PC-3 (cell line): ENCODE measurements around the gene TAF1. TPM values are rescaled to one million over a fixed set of nuclear protein-coding genes. Genes with fewer than 3 reads are reported as not detected.
"Not testable (repeated sequence)": the region's sequence is repeated elsewhere in the genome, so short reads cannot be mapped to it uniquely, and the experiment has no call there.

ENCODE experiments used
- ATAC-seq: fragments of 200-7000 bp; cut with Tn5 transposase; 2 replicates; pipeline ENCODE4 v1.9.1; 2020; ENCODE audit warnings: mild to moderate bottlenecking, moderate library complexity
- BruUV-seq: library from RNA; stranded (reverse); fragments of 400-500 nt; replicated peaks from 2 replicates; lab custom pipeline; 2021; lab: Mats Ljungman, UMichigan
- CTCF ChIA-PET: fragments of 300-600 bp; sonication (Branson Sonifier 250); formaldehyde crosslinking; loops from one replicate; lab custom pipeline; 2022; ENCODE audit warnings: antibody characterized with exemption; lab: Charles Lee
- POLR2A ChIA-PET: fragments of 300-600 bp; sonication (Branson Sonifier 250); formaldehyde crosslinking; loops from one replicate; lab custom pipeline; 2022; ENCODE audit warnings: antibody characterized with exemption; ENCODE audit not compliant: unreplicated experiment; lab: Charles Lee
- DNase-seq: peaks from one replicate; pipeline ENCODE4 v3.0.0-alpha.2; 2015
- H2AFZ ChIP-seq: fragments of 300-600 bp; sonication (generic); 2 replicates; pipeline ENCODE4 v1.6.0; 2016; ENCODE audit warnings: antibody characterized with exemption, low read length
- H3F3A ChIP-seq: fragments of 300-600 bp; sonication (generic); one replicate; pipeline ENCODE4 v1.6.0; 2017; ENCODE audit warnings: antibody characterized with exemption, low read length, control low read depth, mild to moderate bottlenecking; ENCODE audit not compliant: unreplicated experiment
- H3K27ac ChIP-seq: fragments of 300-600 bp; sonication (generic); 2 replicates; pipeline ENCODE4 v1.5.1; 2016; ENCODE audit warnings: mild to moderate bottlenecking, low read length
- H3K27me3 ChIP-seq: fragments of 300-600 bp; sonication (generic); 2 replicates; pipeline ENCODE4 v1.6.1; 2016; ENCODE audit warnings: low read length, mixed read lengths
- H3K36me3 ChIP-seq: fragments of 300-600 bp; sonication (generic); 2 replicates; pipeline ENCODE4 v1.6.1; 2016; ENCODE audit warnings: low read depth, mixed run types, low read length, mixed read lengths
- H3K4me1 ChIP-seq: fragments of 300-600 bp; sonication (generic); 2 replicates; pipeline ENCODE4 v1.5.1; 2016; ENCODE audit warnings: low read length; ENCODE audit not compliant: insufficient read depth
- H3K4me2 ChIP-seq: fragments of 300-600 bp; sonication (generic); 2 replicates; pipeline ENCODE4 v1.6.0; 2016; ENCODE audit warnings: low read length
- H3K4me3 ChIP-seq: fragments of 300-600 bp; sonication (generic); 2 replicates; pipeline ENCODE4 v1.5.1; 2016; ENCODE audit warnings: mild to moderate bottlenecking, low read length, mixed read lengths
- H3K79me2 ChIP-seq: fragments of 300-600 bp; sonication (generic); 2 replicates; pipeline ENCODE4 v1.6.1; 2017; ENCODE audit warnings: low read length, mixed read lengths
- H3K9ac ChIP-seq: fragments of 300-600 bp; sonication (generic); 2 replicates; pipeline ENCODE4 v1.6.0; 2016; ENCODE audit warnings: mild to moderate bottlenecking, low read length
- H3K9me2 ChIP-seq: fragments of 300-600 bp; sonication (generic); replicated peaks from 2 replicates; pipeline ENCODE4 v1.6.1; 2016; ENCODE audit warnings: mixed run types, low read length, mixed read lengths
- H3K9me3 ChIP-seq: fragments of 300-600 bp; sonication (generic); 2 replicates; pipeline ENCODE4 v1.6.1; 2016; ENCODE audit warnings: low read length, mixed read lengths
- H4K20me1 ChIP-seq: fragments of 300-600 bp; sonication (generic); 2 replicates; pipeline ENCODE4 v1.6.1; 2016; ENCODE audit warnings: low read length, mixed read lengths
- EZH2 ChIP-seq: fragments of 300-600 bp; sonication (generic); IDR thresholded peaks from one replicate; pipeline ENCODE4 v1.6.1; 2017; ENCODE audit warnings: antibody characterized with exemption, mild to moderate bottlenecking, low read length; ENCODE audit not compliant: unreplicated experiment
- EZH2phosphoT487 ChIP-seq: fragments of 300-600 bp; sonication (generic); IDR thresholded peaks from 2 replicates; pipeline ENCODE4 v1.6.1; 2018; ENCODE audit warnings: mild to moderate bottlenecking, antibody characterized with exemption, low read length, borderline replicate concordance
- intact Hi-C: fragments of 100-400 bp; cut with micrococcal nuclease; formaldehyde crosslinking; loops from 2 replicates; pipeline ENCODE4 v1.9.0; 2023
- total RNA-seq: library from RNA; depleted of rRNA; stranded (reverse); fragments of >200 nt; gene quantifications from 2 replicates; pipeline ENCODE4 v1.2.3, GENCODE V29; 2014
- TF ChIP-seq, protein P1 (sequence below): fragments of 300-600 bp; sonication (generic); conservative IDR thresholded peaks from 2 replicates; pipeline ENCODE4 v1.5.1; 2017; ENCODE audit warnings: antibody characterized with exemption, low read depth, mild to moderate bottlenecking, low read length

The TAF1 gene
- total RNA-seq, 1 experiment from 2014 or later: 36.8 TPM

DNA sequence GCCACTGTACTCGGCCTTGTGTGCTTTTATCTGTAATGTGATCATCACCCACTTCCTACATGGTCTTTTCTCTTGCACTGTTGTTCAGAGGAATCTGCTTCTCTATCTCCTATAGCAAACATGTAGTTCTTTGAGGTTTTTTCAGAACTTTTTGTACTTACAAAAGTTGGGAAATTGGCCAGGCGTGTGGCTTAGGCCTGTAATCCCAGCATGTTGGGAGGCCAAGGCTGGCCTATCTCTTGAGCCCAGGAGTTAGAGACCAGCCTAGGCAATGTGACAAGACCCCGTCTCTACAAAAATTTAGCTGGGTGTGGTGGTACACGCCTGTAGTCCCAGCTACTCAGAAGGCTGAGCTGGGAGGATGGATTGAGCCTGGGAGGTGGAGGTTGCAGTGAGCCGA lies 30.4 kb downstream of the TAF1 start:
- Histone ChIP-seq H3K4me1 (no peaks in the 10 kb centered on the region), H3K9ac (no peak overlapping the region), H3K27ac (no peak overlapping the region), H3K36me3 (peaks cover 46% of the 10 kb centered on the region), H4K20me1 (no peaks in the 10 kb centered on the region), H3K9me2 (no peaks in the 10 kb centered on the region), H3K79me2 (no peaks in the 10 kb centered on the region), H2AFZ (no peak overlapping the region), H3K4me3 (no peak overlapping the region), H3F3A (no peaks in the 10 kb centered on the region), H3K27me3 (no peaks in the 10 kb centered on the region), H3K9me3 (no peaks in the 10 kb centered on the region), H3K4me2 (no peak overlapping the region)
- DNase-seq (no peak), ATAC-seq (no peak)
- POLR2A ChIA-PET: no interaction called here
- CTCF ChIA-PET: no interaction called here
- BruUV-seq: no TSS peak
- intact Hi-C loops: no loop called here
- no peak for TF ChIP-seq EZH2
- TF ChIP-seq, protein P1, sequence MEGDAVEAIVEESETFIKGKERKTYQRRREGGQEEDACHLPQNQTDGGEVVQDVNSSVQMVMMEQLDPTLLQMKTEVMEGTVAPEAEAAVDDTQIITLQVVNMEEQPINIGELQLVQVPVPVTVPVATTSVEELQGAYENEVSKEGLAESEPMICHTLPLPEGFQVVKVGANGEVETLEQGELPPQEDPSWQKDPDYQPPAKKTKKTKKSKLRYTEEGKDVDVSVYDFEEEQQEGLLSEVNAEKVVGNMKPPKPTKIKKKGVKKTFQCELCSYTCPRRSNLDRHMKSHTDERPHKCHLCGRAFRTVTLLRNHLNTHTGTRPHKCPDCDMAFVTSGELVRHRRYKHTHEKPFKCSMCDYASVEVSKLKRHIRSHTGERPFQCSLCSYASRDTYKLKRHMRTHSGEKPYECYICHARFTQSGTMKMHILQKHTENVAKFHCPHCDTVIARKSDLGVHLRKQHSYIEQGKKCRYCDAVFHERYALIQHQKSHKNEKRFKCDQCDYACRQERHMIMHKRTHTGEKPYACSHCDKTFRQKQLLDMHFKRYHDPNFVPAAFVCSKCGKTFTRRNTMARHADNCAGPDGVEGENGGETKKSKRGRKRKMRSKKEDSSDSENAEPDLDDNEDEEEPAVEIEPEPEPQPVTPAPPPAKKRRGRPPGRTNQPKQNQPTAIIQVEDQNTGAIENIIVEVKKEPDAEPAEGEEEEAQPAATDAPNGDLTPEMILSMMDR: no peak
- no peak for TF ChIP-seq EZH2phosphoT487

DNA sequence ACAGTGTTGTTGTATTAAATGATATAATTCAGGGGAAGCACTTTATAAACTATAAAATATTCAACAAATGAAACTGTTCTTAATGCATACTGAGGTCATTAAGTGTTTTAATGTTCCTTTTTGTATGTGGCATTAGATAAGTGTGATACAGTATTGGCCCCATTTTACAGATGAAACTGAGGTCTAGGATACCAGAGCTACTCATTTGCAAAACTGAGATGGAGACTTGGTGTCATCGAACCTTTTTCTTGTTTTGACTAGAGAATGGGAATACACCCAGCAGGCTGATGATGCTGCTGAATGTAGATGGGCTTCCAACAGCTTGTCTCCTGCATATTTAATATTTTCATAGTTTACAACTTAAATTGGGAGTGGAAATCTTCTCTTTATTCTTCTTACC lies 34.6 kb downstream of the TAF1 start:
- DNase-seq (no peak), ATAC-seq (no peak)
- no TSS peak for BruUV-seq
- Histone ChIP-seq H2AFZ (no peak overlapping the region), H3K27ac (no peak overlapping the region), H3K4me1 (no peaks in the 10 kb centered on the region), H3K79me2 (no peaks in the 10 kb centered on the region), H3K36me3 (peaks cover 24% of the 10 kb centered on the region; the same call in 1 of the 2 replicates), H3K4me3 (no peak overlapping the region), H3K9ac (no peak overlapping the region), H3K27me3 (no peaks in the 10 kb centered on the region), H3K4me2 (no peak overlapping the region), H4K20me1 (no peaks in the 10 kb centered on the region), H3F3A (no peaks in the 10 kb centered on the region), H3K9me2 (no peaks in the 10 kb centered on the region), H3K9me3 (no peaks in the 10 kb centered on the region)
- POLR2A ChIA-PET: no interaction called here
- intact Hi-C loops: no loop called here
- no peak for TF ChIP-seq EZH2phosphoT487
- TF ChIP-seq EZH2: no peak
- TF ChIP-seq, protein P1: no peak
- CTCF ChIA-PET: no interaction called here

DNA sequence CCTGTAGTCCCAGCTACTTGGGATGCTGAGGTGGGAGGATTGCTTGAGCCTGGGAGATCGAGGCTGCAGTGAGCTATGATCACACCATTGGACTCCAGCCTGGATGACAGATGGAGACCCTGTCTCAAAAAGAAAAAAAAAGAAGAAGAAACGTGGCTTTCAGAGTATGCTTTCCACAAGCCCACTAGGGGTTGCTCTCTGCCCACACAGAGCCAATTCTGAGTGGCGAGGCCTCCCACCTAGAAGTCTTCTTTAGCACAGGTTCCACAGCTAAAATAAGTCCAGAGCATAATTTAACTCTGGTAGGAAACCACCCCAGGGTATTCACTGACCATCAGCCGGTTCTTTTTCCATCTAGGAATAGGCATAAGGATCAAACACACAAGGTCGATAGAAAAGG lies 50.1 kb downstream of the TAF1 start:
- CTCF ChIA-PET, H2AFZ ChIP-seq, H3K27ac ChIP-seq, DNase-seq, H3K27me3 ChIP-seq, intact Hi-C loops, H3K4me3 ChIP-seq, H3K4me2 ChIP-seq, H3K9ac ChIP-seq, H3K79me2 ChIP-seq, H3K4me1 ChIP-seq, H3K9me2 ChIP-seq, H3F3A ChIP-seq, BruUV-seq, POLR2A ChIA-PET, ATAC-seq, H3K9me3 ChIP-seq, H4K20me1 ChIP-seq: not testable (repeated sequence)
- peaks cover 11% of the 10 kb centered on the region for H3K36me3 ChIP-seq
